GM19468 (cell line): Measurements from ENCODE around the gene ETNPPL.

Experiments
- ATAC-seq: cut with Tn5 transposase; IDR thresholded peaks from one replicate; pipeline ENCODE4 v1.9.1; 2021; ENCODE audit warnings: mild to moderate bottlenecking, moderate library complexity, moderate number of reproducible peaks; ENCODE audit not compliant: unreplicated experiment; ENCODE audit errors: extremely low read depth

Gene ETNPPL

DNA sequence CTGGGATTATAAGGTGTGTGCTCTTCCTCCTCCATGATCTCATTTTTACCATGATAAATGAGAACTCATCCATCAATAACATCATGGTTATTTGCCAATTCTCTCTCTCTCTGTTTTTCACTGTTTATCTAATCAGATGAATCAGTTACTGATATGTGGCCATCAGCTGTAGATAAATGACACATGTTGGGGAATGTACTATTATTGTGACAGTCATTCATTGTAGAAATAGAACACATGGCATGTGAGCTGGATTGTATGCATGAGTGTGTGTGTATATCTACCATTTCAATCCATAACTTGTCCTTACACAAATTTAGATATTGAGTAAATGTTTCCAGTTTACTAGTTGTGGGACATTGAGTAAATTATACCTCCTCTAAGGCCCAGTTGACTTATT is 59.5 kb downstream of the ETNPPL start:
- no peak for ATAC-seq

DNA sequence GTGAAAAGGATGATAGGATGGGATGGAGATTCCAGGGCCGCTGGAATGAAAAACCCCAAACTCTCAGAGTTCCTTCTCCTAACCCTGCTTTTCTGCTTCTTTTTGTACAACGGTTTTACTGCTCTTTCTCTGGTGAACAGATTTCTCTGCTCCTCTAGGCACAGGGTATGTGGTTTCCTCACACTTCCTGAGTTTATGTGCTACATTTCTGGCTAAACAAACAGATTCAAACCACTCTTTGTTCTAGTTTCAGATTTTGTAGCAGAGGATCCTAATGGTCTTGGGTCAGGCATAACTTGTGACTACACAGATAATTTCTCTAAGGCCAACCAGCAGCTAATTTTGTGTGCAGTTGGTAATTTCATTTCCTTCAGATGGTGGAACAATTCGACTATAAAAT is 59.9 kb downstream of the ETNPPL start:
- no peak for ATAC-seq

DNA sequence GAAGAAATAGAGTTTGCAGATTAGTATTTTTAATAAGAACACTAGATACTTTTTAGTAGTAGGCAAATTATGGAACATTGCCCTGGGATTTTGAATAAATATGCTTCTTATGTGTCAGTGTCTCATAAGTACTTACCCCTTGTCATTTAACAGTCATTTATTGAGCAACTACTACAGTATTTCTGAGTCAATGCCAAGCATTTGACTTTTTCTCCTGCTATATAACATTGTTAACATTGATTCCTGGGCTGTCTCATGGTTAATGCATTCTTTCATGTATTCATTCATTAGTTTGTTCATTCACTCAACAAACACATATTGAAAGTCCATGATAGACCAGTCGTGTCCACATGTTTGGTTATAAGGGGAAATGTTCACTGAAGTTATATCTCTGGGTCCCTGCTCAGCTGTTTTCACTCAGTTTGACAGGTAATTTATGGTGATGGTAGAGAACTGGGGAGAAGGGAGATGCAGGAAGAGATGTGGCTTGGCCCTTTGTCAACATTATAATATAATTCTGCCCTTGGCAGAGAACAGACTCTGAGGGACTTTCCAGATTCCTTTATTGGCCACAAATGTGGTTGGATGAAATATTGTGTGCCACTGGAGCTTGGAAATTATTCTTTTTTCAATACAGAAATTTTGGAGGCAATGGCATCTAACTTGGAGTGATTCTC is 62.6 kb downstream of the ETNPPL start:
- no peak for ATAC-seq

DNA sequence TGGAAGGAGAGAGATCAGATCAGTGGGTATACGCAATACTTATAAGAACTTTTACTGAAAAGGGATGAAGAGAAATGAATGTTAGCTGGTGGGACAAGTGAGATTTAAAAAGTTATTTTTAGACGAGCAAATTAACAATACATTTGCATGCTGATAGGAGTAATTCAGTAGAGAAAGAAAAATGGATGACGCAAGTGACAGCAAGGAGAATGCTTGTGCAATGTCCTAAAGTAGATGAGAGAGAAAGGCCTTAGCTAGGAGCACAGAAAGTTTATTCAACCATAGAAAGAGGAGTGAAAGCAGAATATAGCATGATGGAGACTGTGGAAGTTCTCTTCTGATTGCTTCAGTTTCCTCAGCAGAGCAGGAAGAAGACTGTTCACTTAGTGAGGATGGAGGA is 66.7 kb downstream of the ETNPPL start:
- no peak for ATAC-seq

DNA sequence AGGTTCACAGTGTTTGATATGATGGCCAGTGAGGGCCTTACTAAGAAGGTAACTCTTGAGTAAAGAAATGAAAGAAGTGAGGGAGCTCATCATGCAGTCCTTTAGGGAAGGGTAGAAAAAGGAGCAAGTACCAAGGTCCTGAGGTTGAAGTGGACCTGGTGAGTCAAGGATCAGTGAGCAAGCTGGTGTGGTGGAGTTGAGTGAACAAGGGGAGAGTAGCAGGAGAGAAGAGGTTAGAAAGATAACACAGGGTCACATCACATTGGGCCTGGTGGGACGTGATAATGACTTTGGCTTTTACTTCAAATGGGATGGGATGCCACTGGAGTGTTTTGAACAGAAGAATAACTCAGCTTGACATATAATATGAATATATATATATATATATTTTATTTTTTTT is 67.8 kb downstream of the ETNPPL start:
- no peak for ATAC-seq

DNA sequence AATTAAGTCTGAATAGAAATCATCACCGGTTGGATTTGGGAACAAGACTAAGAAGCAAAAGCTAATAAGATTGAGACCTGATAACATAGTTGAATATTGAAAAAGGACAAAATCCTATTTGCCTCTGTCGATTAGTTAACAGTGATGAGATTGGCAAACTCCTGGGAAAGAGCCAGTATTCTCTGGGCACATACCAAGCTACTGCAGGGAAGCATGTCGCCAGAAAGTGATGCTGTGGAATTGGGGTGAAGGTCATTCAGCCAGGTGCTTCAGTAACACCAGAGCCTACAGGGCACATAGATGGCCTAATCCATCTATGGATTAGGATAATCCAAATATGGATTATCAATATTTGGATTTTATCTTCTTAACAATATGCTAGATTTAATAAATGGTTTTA is 68.4 kb downstream of the ETNPPL start:
- ATAC-seq = no peak

DNA sequence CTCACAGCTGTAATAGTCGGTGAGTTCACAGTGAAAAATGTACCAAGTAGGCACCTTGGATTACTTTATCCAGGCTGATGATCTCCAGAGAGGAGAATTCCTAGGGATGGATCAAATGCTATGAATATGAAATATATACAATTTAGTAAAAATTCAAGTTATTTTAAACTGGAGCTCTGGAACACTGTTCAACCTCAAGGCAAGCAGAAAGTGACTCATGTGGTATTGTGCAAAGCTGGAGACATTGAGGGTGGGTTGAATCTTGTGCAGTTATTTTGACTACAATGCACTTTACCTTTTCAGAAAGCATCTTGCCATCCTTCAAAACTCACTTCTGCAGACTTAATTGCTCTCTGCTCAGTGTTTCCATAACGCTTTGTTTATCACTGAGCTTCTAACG is 69.0 kb downstream of the ETNPPL start:
- ATAC-seq = no peak

DNA sequence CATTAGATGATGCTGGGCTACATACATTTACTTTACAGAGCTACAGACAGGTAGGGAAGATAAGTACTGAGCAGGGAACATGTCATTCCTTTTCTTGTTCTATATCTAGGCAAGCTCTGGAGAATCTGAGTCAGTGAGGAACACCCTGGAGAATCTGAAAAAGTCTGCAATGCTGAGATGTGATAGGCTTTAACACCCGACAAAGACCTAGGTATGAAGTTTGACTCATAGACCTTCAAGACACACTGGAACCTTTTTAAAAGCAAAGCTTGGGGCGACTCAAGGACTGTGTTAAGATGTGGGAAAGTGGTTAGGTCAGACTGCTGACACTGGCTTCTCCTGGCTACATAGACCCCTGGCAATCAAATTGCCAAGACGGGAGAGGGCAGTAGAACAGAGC is 69.6 kb downstream of the ETNPPL start:
- no peak for ATAC-seq
